GM12878 (cell line): ENCODE measurements around the gene KLHL5.

ENCODE experiments used
- BCL11A ChIP-seq: IDR thresholded peaks from 2 replicates; pipeline ENCODE4 v1.6.1; 2011; ENCODE audit warnings: low read depth, low read length
- IRF5 ChIP-seq: fragments of 450-650 bp; IDR thresholded peaks from 2 replicates; pipeline ENCODE4 v1.6.1; 2017; ENCODE audit warnings: borderline replicate concordance
- JUND ChIP-seq: IDR thresholded peaks from 2 replicates; pipeline ENCODE4 v1.6.1; 2012; ENCODE audit warnings: low read depth, mild to moderate bottlenecking, low read length, improper control_type of control experiment, moderate library complexity
- POLR2A ChIP-seq: IDR thresholded peaks from 2 replicates; pipeline ENCODE4 v1.6.1; 2011; ENCODE audit warnings: low read depth, mild to moderate bottlenecking, low read length
- SIN3A ChIP-seq: IDR thresholded peaks from 2 replicates; pipeline ENCODE4 v1.6.1; 2012; ENCODE audit warnings: low read depth, low read length, improper control_type of control experiment
- SMC3 ChIP-seq: IDR thresholded peaks from 2 replicates; pipeline ENCODE4 v1.6.1; 2011; ENCODE audit warnings: low read length, improper control_type of control experiment, borderline replicate concordance
- ZBTB11 ChIP-seq: fragments of 450-650 bp; formaldehyde crosslinking; IDR thresholded peaks from 2 replicates; pipeline ENCODE4 v1.5.0; 2022; ENCODE audit warnings: mild to moderate bottlenecking, missing genetic modification characterization
- ZBTB40 ChIP-seq: fragments of 450-650 bp; IDR thresholded peaks from 2 replicates; pipeline ENCODE4 v1.6.1; 2016; ENCODE audit warnings: mild to moderate bottlenecking, moderate library complexity, borderline replicate concordance
- TF ChIP-seq, protein P1 (sequence below), 3 experiments: IDR thresholded peaks in 2 of 3; conservative IDR thresholded peaks in 1 of 3; 2 replicates each; pipeline ENCODE4 v1.5.1; 2011; ENCODE audit warnings: low read depth in 3 of 3, low read length in 3 of 3, mild to moderate bottlenecking in 3 of 3, control low read depth in 2 of 3, moderate library complexity in 2 of 3, inconsistent platforms in 1 of 3, mixed read lengths in 1 of 3; ENCODE audit not compliant: control insufficient read depth in 2 of 3, insufficient read depth in 1 of 3; ENCODE audit errors: extremely low read depth in 1 of 3

DNA sequence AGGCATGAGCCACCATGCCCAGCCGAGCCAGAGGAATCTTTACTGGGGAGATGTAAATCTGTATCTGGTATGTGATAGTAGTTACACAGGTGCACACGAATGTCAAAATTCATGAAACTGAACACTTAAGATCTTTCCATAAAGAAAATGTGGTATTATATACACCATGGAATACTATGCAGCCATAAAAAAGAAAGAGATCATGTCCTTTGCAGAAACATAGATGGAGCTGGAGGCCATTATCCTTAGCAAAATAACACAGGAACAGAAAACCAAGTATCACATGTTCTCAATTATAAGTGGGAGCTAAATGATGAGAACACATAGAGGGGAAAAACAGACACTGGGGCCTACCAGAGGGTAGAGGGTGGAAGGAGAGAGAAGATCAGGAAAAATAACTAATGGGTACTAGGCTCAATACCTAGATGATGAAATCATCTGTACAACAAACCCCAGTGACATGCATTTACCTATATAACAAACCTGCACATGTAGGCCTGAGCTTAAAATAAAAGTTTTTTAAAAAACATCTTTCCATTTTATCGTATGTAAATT, 37.6 kb upstream of the KLHL5 start:
- TF ChIP-seq, protein P1, sequence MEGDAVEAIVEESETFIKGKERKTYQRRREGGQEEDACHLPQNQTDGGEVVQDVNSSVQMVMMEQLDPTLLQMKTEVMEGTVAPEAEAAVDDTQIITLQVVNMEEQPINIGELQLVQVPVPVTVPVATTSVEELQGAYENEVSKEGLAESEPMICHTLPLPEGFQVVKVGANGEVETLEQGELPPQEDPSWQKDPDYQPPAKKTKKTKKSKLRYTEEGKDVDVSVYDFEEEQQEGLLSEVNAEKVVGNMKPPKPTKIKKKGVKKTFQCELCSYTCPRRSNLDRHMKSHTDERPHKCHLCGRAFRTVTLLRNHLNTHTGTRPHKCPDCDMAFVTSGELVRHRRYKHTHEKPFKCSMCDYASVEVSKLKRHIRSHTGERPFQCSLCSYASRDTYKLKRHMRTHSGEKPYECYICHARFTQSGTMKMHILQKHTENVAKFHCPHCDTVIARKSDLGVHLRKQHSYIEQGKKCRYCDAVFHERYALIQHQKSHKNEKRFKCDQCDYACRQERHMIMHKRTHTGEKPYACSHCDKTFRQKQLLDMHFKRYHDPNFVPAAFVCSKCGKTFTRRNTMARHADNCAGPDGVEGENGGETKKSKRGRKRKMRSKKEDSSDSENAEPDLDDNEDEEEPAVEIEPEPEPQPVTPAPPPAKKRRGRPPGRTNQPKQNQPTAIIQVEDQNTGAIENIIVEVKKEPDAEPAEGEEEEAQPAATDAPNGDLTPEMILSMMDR (IDR thresholded peaks at IDR 0.05 in 2 of 3, conservative IDR thresholded peaks at IDR 0.05 in 1 of 3; ENCODE audit: control insufficient read depth in 2 of 3, extremely low read depth in 1 of 3, insufficient read depth in 1 of 3, low read depth in 3 of 3, low read length in 3 of 3): no peak
- TF ChIP-seq JUND: no peak
- no peak for TF ChIP-seq SMC3
- TF ChIP-seq POLR2A: no peak
- no peak for TF ChIP-seq ZBTB11
- no peak for TF ChIP-seq SIN3A
- TF ChIP-seq BCL11A: no peak
- no peak for TF ChIP-seq IRF5
- no peak for TF ChIP-seq ZBTB40
